IPS-15b (cell line): Measurements from ENCODE around the gene IL17A.
"Not testable (repeated sequence)": the region's sequence is repeated elsewhere in the genome, so short reads cannot be mapped to it uniquely, and the experiment has no call there.

ENCODE experiments used
- H3K27me3 ChIP-seq: one replicate; pipeline ENCODE4 v1.6.1; 2013; ENCODE audit warnings: low read length; ENCODE audit not compliant: control insufficient read depth, insufficient read depth
- H3K36me3 ChIP-seq: one replicate; pipeline ENCODE4 v1.6.1; 2013; ENCODE audit warnings: low read length; ENCODE audit not compliant: control insufficient read depth, insufficient read depth
- H3K4me1 ChIP-seq: one replicate; pipeline ENCODE4 v1.6.1; 2013; ENCODE audit warnings: mild to moderate bottlenecking, low read length; ENCODE audit not compliant: control insufficient read depth, insufficient read depth
- H3K4me3 ChIP-seq: one replicate; pipeline ENCODE4 v1.5.1; 2013; ENCODE audit warnings: low read depth, low read length
- H3K9ac ChIP-seq: one replicate; pipeline ENCODE4 v1.6.1; 2013; ENCODE audit warnings: low read depth, mild to moderate bottlenecking, low read length
- H3K9me3 ChIP-seq: one replicate; pipeline ENCODE4 v1.6.1; 2013; ENCODE audit warnings: mild to moderate bottlenecking, low read length; ENCODE audit not compliant: control insufficient read depth, insufficient read depth

IL17A gene

GRCh38 chr6:52168351-52168750 lies 17.8 kb upstream of the IL17A start:
- H3K27me3 ChIP-seq, H3K9ac ChIP-seq, H3K4me3 ChIP-seq, H3K36me3 ChIP-seq, H3K9me3 ChIP-seq, H3K4me1 ChIP-seq: not testable (repeated sequence)

DNA sequence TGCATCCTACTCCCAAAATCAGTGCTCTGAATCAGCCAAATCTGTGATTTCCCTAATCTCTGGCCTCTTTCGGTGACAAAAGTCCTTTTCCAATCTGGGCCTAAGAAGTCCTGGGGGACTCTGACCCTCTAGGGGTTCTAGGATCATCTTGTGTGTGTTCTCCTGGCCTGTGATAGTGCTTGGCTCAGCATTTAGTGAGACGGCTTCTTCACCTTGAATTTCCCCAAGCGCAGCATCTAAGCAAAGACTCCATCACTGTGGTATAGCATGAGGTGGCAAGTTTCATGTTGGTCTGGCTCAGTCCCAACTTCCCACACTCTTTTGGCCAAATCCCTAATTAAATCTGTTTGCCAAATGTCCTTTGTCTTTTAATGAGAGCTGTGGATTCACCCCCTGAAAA lies 12.1 kb upstream of the IL17A start:
- no peaks in the 10 kb centered on the region for H3K36me3 ChIP-seq
- H3K4me1 ChIP-seq, result no peaks in the 10 kb centered on the region
- H3K9ac ChIP-seq, result no peak overlapping the region
- no peaks in the 10 kb centered on the region for H3K27me3 ChIP-seq
- no peaks in the 10 kb centered on the region for H3K9me3 ChIP-seq
- H3K4me3 ChIP-seq, result no peak overlapping the region

DNA sequence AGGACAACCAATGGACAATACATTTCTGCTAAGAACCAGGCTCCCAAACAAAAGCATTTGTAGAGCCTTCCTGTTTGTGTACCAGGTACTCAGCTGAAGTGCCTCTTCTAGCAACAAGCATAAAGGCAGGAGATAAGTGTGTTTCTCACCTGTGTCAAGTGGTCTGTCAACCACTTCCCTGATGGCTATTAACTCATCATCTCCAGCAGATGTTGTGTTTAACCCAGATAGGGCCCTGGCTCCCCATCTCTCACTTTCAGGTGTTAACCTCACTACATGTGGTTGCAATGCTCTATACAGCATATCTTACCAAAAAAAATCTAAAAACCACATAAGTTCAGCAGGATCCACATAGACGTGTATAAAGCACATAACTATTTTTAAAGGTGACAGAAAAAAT lies 9.6 kb upstream of the IL17A start:
- H3K9me3 ChIP-seq, result no peaks in the 10 kb centered on the region
- no peak overlapping the region for H3K9ac ChIP-seq
- H3K4me1 ChIP-seq, result no peaks in the 10 kb centered on the region
- no peaks in the 10 kb centered on the region for H3K36me3 ChIP-seq
- H3K4me3 ChIP-seq, result no peak overlapping the region
- H3K27me3 ChIP-seq, result no peaks in the 10 kb centered on the region

DNA sequence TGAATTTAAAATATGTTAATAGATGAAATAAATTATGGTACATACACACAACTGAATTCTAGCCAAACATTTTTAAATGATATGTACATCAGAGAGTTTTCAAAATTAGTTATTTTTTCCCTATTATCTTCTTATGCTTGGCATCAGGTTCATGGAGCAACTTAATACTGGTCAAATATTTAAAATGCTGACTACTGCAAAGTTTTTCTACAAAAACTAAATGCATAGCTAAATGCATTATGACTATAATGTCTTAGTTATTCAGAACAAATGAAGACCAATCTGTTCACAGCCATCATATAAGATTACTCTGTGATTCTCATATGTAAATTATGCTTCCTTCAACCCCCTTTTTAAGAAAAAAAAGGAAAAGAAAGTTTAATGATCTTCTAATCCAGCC lies 8.2 kb upstream of the IL17A start:
- Histone ChIP-seq H3K27me3 (no peaks in the 10 kb centered on the region), H3K4me1 (no peaks in the 10 kb centered on the region)

GRCh38 chr6:52180787-52181558 lies 5.2 kb upstream of the IL17A start:
- H3K4me3 ChIP-seq, result no peak overlapping the region
- H3K9me3 ChIP-seq, result peaks cover 1% of the 10 kb centered on the region
- no peaks in the 10 kb centered on the region for H3K36me3 ChIP-seq
- H3K9ac ChIP-seq, result no peak overlapping the region
- no peaks in the 10 kb centered on the region for H3K27me3 ChIP-seq
- H3K4me1 ChIP-seq, result peaks cover 2% of the 10 kb centered on the region

More for the DNA sequence above, 8.2 kb upstream of the IL17A start:
- Histone ChIP-seq H3K36me3 (no peaks in the 10 kb centered on the region), H3K9me3 (no peaks in the 10 kb centered on the region), H3K9ac (no peak overlapping the region), H3K4me3 (no peak overlapping the region)

DNA sequence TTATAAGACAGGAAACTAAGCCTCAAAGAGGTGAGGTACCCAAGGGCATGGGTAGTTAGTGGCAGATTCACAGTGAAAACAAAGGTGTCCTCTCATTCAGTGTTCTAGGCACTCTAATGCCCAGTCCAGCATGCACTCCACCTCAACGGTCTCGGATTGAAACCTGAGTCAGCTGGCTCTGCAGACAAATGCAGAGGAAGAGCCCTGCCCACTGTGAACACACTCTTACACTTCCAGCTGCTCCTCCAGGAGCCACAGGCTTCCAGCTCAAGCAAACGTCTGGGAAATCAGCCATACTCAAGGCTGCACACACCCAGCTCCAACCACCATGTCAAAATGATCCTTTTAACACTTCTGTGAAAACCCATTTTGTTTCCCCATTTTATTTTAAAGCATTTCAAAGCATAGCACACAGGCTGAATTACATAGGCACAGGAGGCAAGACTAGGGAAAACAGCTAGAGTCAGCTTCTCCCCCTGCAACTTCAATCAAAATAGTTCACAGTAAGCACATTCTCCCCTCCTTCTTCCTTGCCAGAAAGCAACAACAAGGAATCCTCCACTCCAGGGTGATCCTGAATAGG lies 3.0 kb upstream of the IL17A start:
- Histone ChIP-seq H3K9me3 (peaks cover 4% of the 10 kb centered on the region), H3K36me3 (no peaks in the 10 kb centered on the region), H3K9ac (no peak overlapping the region), H3K4me3 (no peak overlapping the region), H3K27me3 (no peaks in the 10 kb centered on the region), H3K4me1 (peaks cover 2% of the 10 kb centered on the region)

- Histone ChIP-seq H3K9ac (no peak overlapping the region), H3K4me1 (peaks cover 6% of the 10 kb centered on the region)
Measured at GRCh38 chr6:52186480-52186879, 305 bp downstream of the IL17A start.

DNA sequence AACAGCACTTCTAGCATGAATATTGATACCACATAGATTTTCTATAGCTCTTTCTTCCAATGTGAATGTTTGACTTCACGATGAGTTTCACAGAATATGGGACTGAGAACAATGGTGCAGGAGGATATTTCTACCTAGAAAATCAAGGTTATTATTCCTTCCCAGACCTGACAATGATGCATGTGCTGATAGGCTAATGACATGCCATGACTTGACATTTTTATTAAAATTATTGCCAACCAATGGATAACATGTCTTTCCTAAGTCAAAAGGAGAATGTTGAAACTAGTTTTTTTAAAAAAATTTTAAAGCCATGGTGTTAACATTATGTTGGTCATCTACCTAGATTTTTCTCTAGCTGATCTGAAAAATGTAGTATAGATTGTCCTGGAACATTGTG lies 923 bp downstream of the IL17A start:
- peaks cover 4% of the 10 kb centered on the region for H3K9me3 ChIP-seq
- no peak overlapping the region for H3K4me3 ChIP-seq
- H3K9ac ChIP-seq, result no peak overlapping the region
- H3K4me1 ChIP-seq, result peaks cover 6% of the 10 kb centered on the region
- H3K36me3 ChIP-seq, result no peaks in the 10 kb centered on the region
- H3K27me3 ChIP-seq, result no peaks in the 10 kb centered on the region

More at GRCh38 chr6:52186480-52186879, 305 bp downstream of the IL17A start:
- no peaks in the 10 kb centered on the region for H3K27me3 ChIP-seq
- H3K36me3 ChIP-seq, result no peaks in the 10 kb centered on the region
- no peak overlapping the region for H3K4me3 ChIP-seq
- peaks cover 4% of the 10 kb centered on the region for H3K9me3 ChIP-seq

- Histone ChIP-seq H3K9ac (no peak overlapping the region), H3K27me3 (no peaks in the 10 kb centered on the region), H3K9me3 (peaks cover 4% of the 10 kb centered on the region), H3K36me3 (no peaks in the 10 kb centered on the region), H3K4me1 (peaks cover 4% of the 10 kb centered on the region), H3K4me3 (no peak overlapping the region)
Measured at GRCh38 chr6:52189974-52190373, 3.8 kb downstream of the IL17A start.

- Histone ChIP-seq H3K9me3 (peaks cover 4% of the 10 kb centered on the region), H3K9ac (no peak overlapping the region), H3K4me3 (no peak overlapping the region), H3K27me3 (no peaks in the 10 kb centered on the region), H3K4me1 (peaks cover 4% of the 10 kb centered on the region), H3K36me3 (no peaks in the 10 kb centered on the region)
Measured at GRCh38 chr6:52190409-52190808, 4.2 kb downstream of the IL17A start.

- H3K9ac ChIP-seq, result no peak overlapping the region
- H3K27me3 ChIP-seq, result no peaks in the 10 kb centered on the region
- no peaks in the 10 kb centered on the region for H3K9me3 ChIP-seq
- H3K36me3 ChIP-seq, result no peaks in the 10 kb centered on the region
- peaks cover 4% of the 10 kb centered on the region for H3K4me1 ChIP-seq
- H3K4me3 ChIP-seq, result no peak overlapping the region
Measured at GRCh38 chr6:52191824-52192223, 5.6 kb downstream of the IL17A start.

DNA sequence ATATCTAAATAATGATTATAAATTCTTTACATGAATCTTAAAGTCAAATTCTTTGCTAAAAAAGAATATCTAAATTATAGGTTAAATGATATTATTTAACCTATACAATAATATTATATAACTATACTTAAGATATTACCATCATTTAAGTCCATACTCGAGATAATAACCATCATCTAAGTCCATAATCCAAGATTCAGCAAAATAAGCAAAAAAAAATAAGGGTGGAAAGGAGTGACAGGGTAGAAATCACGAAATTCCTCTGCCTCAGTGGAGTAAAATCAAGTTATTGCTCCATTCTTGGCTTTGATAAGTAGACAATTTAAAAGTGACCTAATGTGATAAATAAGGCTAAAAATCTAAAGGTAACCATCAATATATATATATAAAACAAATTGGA lies 9.7 kb downstream of the IL17A start:
- Histone ChIP-seq H3K9ac (no peak overlapping the region), H3K27me3 (no peaks in the 10 kb centered on the region), H3K36me3 (no peaks in the 10 kb centered on the region), H3K9me3 (no peaks in the 10 kb centered on the region), H3K4me3 (no peak overlapping the region), H3K4me1 (no peaks in the 10 kb centered on the region)
